GM23338 (cell line): ENCODE measurements around the gene SYT12. TPM values are rescaled to one million over a fixed set of nuclear protein-coding genes. Genes with fewer than 3 reads are reported as not detected.

Experiments used
- ATAC-seq: fragments of 200-7000 bp; cut with Tn5 transposase; 3 replicates; pipeline ENCODE4 v1.9.1; 2020
- DNase-seq: peaks from one replicate; pipeline ENCODE4 v3.0.0-alpha.2; 2015; ENCODE audit warnings: low spot score
- H2AFZ ChIP-seq: fragments of 200-600 bp; sonication (generic); 2 replicates; pipeline ENCODE4 v1.8.0; 2016; ENCODE audit warnings: antibody characterized with exemption, mild to moderate bottlenecking, moderate library complexity
- H3F3A ChIP-seq: fragments of 200-600 bp; sonication (generic); replicated peaks from 2 replicates; pipeline ENCODE4 v1.8.0; 2017; ENCODE audit warnings: antibody characterized with exemption, mixed run types, low read depth
- H3K27ac ChIP-seq: fragments of 200-600 bp; sonication (generic); 2 replicates; pipeline ENCODE4 v1.6.1; 2016; ENCODE audit warnings: low read depth
- H3K27me3 ChIP-seq: fragments of 200-600 bp; sonication (generic); 2 replicates; pipeline ENCODE4 v1.8.0; 2016; ENCODE audit warnings: mild to moderate bottlenecking, mixed run types, moderate library complexity; ENCODE audit not compliant: insufficient read depth
- H3K36me3 ChIP-seq: fragments of 200-600 bp; sonication (generic); 2 replicates; pipeline ENCODE4 v1.8.0; 2016; ENCODE audit warnings: mild to moderate bottlenecking; ENCODE audit not compliant: insufficient read depth
- H3K4me1 ChIP-seq: fragments of 200-600 bp; sonication (generic); 2 replicates; pipeline ENCODE4 v1.8.0; 2016; ENCODE audit warnings: mild to moderate bottlenecking, moderate library complexity; ENCODE audit not compliant: insufficient read depth
- H3K4me2 ChIP-seq: fragments of 200-600 bp; sonication (generic); 2 replicates; pipeline ENCODE4 v1.7.1; 2017; ENCODE audit warnings: mixed run types
- H3K4me3 ChIP-seq: fragments of 200-600 bp; sonication (generic); 2 replicates; pipeline ENCODE4 v1.6.1; 2016; ENCODE audit warnings: mixed run types
- H3K79me2 ChIP-seq: fragments of 200-600 bp; sonication (generic); replicated peaks from 2 replicates; pipeline ENCODE4 v1.8.0; 2017; ENCODE audit warnings: mild to moderate bottlenecking; ENCODE audit not compliant: insufficient read depth
- H3K9me2 ChIP-seq: fragments of 200-600 bp; sonication (generic); 2 replicates; pipeline ENCODE4 v1.8.0; 2017; ENCODE audit not compliant: insufficient read depth
- H4K20me1 ChIP-seq: fragments of 200-600 bp; sonication (generic); replicated peaks from 2 replicates; pipeline ENCODE4 v1.8.0; 2017; ENCODE audit warnings: mild to moderate bottlenecking; ENCODE audit not compliant: insufficient read depth
- H3K27ac Mint-ChIP-seq: 2 replicates; pipeline ENCODE4 v1.8.0; 2020; ENCODE audit warnings: inconsistent platforms, mild to moderate bottlenecking, moderate library complexity, mixed read lengths
- H3K27me3 Mint-ChIP-seq: 3 replicates; pipeline ENCODE4 v1.8.0; 2022; ENCODE audit warnings: low read depth, mild to moderate bottlenecking, moderate library complexity, mixed read lengths, inconsistent platforms; ENCODE audit not compliant: insufficient read depth, poor library complexity
- H3K36me3 Mint-ChIP-seq: 3 replicates; pipeline ENCODE4 v1.8.0; 2021; ENCODE audit warnings: low read depth, mild to moderate bottlenecking, inconsistent platforms, moderate library complexity, mixed read lengths
- H3K4me1 Mint-ChIP-seq: 3 replicates; pipeline ENCODE4 v1.8.0; 2020; ENCODE audit warnings: mild to moderate bottlenecking, inconsistent platforms, mixed read lengths
- H3K4me3 Mint-ChIP-seq: 3 replicates; pipeline ENCODE4 v1.8.0; 2021; ENCODE audit warnings: moderate library complexity, mild to moderate bottlenecking, inconsistent platforms, mixed read lengths
- H3K9me3 Mint-ChIP-seq: 3 replicates; pipeline ENCODE4 v1.8.0; 2020; ENCODE audit warnings: moderate library complexity, mild to moderate bottlenecking, inconsistent platforms, mixed read lengths
- CREB1 ChIP-seq: fragments of 250-450 bp; sonication (Bioruptor Pico); IDR thresholded peaks from 2 replicates; pipeline ENCODE4 v1.5.0; 2020; ENCODE audit warnings: low read depth, mild to moderate bottlenecking, moderate library complexity
- CTCF ChIP-seq, 2 experiments: fragments of 200-600 bp in 1 of 2; sonication (generic) in 1 of 2; conservative IDR thresholded peaks; 2 replicates each; pipeline versions ENCODE4 v1.5.1 to v1.6.1; 2016 to 2017; ENCODE audit warnings: antibody characterized with exemption in 2 of 2, low read depth in 2 of 2, mild to moderate bottlenecking in 2 of 2, moderate library complexity in 1 of 2
- ETS1 ChIP-seq: IDR thresholded peaks from 2 replicates; pipeline ENCODE4 v1.6.1; 2016; ENCODE audit warnings: antibody characterized with exemption
- EZH2 ChIP-seq: fragments of 200-600 bp; sonication (generic); IDR thresholded peaks from one replicate; pipeline ENCODE4 v1.8.0; 2017; ENCODE audit warnings: antibody characterized with exemption, mild to moderate bottlenecking, low read depth; ENCODE audit not compliant: unreplicated experiment
- EZH2phosphoT487 ChIP-seq: fragments of 200-600 bp; sonication (generic); IDR thresholded peaks from one replicate; pipeline ENCODE4 v1.8.1; 2018; ENCODE audit warnings: antibody characterized with exemption; ENCODE audit not compliant: unreplicated experiment
- NANOG ChIP-seq: IDR thresholded peaks from 2 replicates; pipeline ENCODE4 v1.6.1; 2016; ENCODE audit warnings: antibody characterized with exemption, borderline replicate concordance
- POLR2AphosphoS5 ChIP-seq: IDR thresholded peaks from 2 replicates; pipeline ENCODE4 v1.6.1; 2016; ENCODE audit warnings: antibody characterized with exemption, low read depth
- STAT1 ChIP-seq: IDR thresholded peaks from one replicate; pipeline ENCODE4 v1.6.1; 2016; ENCODE audit warnings: antibody characterized with exemption; ENCODE audit not compliant: unreplicated experiment
- ZNF114 ChIP-seq: fragments of 250-450 bp; sonication (Bioruptor Pico); IDR thresholded peaks from 2 replicates; pipeline ENCODE4 v1.5.0; 2020; ENCODE audit warnings: mild to moderate bottlenecking, moderate library complexity
- ZNF331 ChIP-seq: fragments of 250-450 bp; sonication (Bioruptor Pico); IDR thresholded peaks from 2 replicates; pipeline ENCODE4 v1.5.0; 2020; ENCODE audit warnings: low read depth, mild to moderate bottlenecking, moderate library complexity
- ZNF462 ChIP-seq: fragments of 250-450 bp; sonication (Bioruptor Pico); IDR thresholded peaks from 2 replicates; pipeline ENCODE4 v1.5.0; 2020; ENCODE audit warnings: mild to moderate bottlenecking, moderate library complexity
- polyA plus RNA-seq: library from polyadenylated mRNA; unstranded; fragments of >200 nt; fragmentation: Nextera tagmentation; extraction: Ambion mirVana; gene quantifications from 2 replicates; pipeline ENCODE4 v1.2.1, GENCODE V29; 2016
- total RNA-seq: library from RNA; depleted of rRNA; stranded (reverse); fragments of >200 nt; shearing (Covaris generic); gene quantifications from 2 replicates; pipeline ENCODE4 v1.2.3, GENCODE V29; 2014

SYT12 gene
- total and polyA plus RNA-seq, 2 experiments from 2014 or later = 0.92 to 2.5 TPM

GRCh38 chr11:67024966-67025365 lies 2.0 kb downstream of the SYT12 start:
- H2AFZ ChIP-seq = no peak overlapping the region
- ATAC-seq (no peak), DNase-seq (no peak)
- peaks cover 3% of the 10 kb centered on the region; the same call in 1 of the 3 replicates for H3K36me3 Mint-ChIP-seq
- H3K27me3 ChIP-seq = peaks cover 35% of the 10 kb centered on the region
- H3K4me3 Mint-ChIP-seq = no peak overlapping the region
- H3K9me2 ChIP-seq = no peaks in the 10 kb centered on the region
- peaks cover 47% of the 10 kb centered on the region for H3K27me3 Mint-ChIP-seq
- no peaks in the 10 kb centered on the region for H4K20me1 ChIP-seq
- peaks cover 18% of the 10 kb centered on the region; the same call in 1 of the 2 replicates for H3K4me1 ChIP-seq
- peaks cover 12% of the 10 kb centered on the region for H3K9me3 Mint-ChIP-seq
- H3K4me1 Mint-ChIP-seq = peaks cover 24% of the 10 kb centered on the region
- no peak overlapping the region for H3K27ac ChIP-seq
- H3F3A ChIP-seq = peaks cover 6% of the 10 kb centered on the region; the same call in 1 of the 2 replicates
- no peaks in the 10 kb centered on the region for H3K79me2 ChIP-seq
- TF ChIP-seq NANOG (no peak), ETS1 (no peak), CREB1 (CRISPR knock-in tag) (no peak), ZNF331 (CRISPR knock-in tag) (no peak), STAT1 (no peak), CTCF (conservative IDR thresholded peaks at IDR 0.05; ENCODE audit: low read depth in 2 of 2) (no peak), ZNF114 (CRISPR knock-in tag) (no peak), EZH2phosphoT487 (no peak)
- H3K27ac Mint-ChIP-seq = no peak overlapping the region
- no peaks in the 10 kb centered on the region for H3K36me3 ChIP-seq
- no peak overlapping the region for H3K4me2 ChIP-seq
- H3K4me3 ChIP-seq = no peak overlapping the region

GRCh38 chr11:67025750-67026149 lies 2.8 kb downstream of the SYT12 start:
- Mint-ChIP-seq H3K36me3 (peaks cover 3% of the 10 kb centered on the region; the same call in 1 of the 3 replicates), H3K27me3 (peaks cover 45% of the 10 kb centered on the region), H3K4me3 (no peak overlapping the region), H3K9me3 (peaks cover 12% of the 10 kb centered on the region), H3K27ac (no peak overlapping the region), H3K4me1 (peaks cover 24% of the 10 kb centered on the region)
- H3K9me2 ChIP-seq = no peaks in the 10 kb centered on the region
- H3K4me3 ChIP-seq = no peak overlapping the region
- DNase-seq (no peak), ATAC-seq (no peak)
- H3K79me2 ChIP-seq = no peaks in the 10 kb centered on the region
- peaks cover 35% of the 10 kb centered on the region for H3K27me3 ChIP-seq
- no peak overlapping the region for H3K27ac ChIP-seq
- no peaks in the 10 kb centered on the region for H4K20me1 ChIP-seq
- peaks cover 6% of the 10 kb centered on the region; the same call in 1 of the 2 replicates for H3F3A ChIP-seq
- H3K4me1 ChIP-seq = peaks cover 18% of the 10 kb centered on the region; the same call in 1 of the 2 replicates
- H3K36me3 ChIP-seq = no peaks in the 10 kb centered on the region
- no peak overlapping the region for H2AFZ ChIP-seq
- H3K4me2 ChIP-seq = no peak overlapping the region
- TF ChIP-seq ZNF331 (CRISPR knock-in tag) = no peak
- TF ChIP-seq NANOG = no peak
- TF ChIP-seq ZNF114 (CRISPR knock-in tag) = no peak
- TF ChIP-seq EZH2phosphoT487 = no peak
- TF ChIP-seq ETS1 = no peak
- no peak for TF ChIP-seq ZNF462 (CRISPR knock-in tag)
- TF ChIP-seq POLR2AphosphoS5 = no peak
- no peak for TF ChIP-seq STAT1
- TF ChIP-seq EZH2 = no peak
